HUDEP-2 (cell line): ENCODE measurements around the gene GRAPL.
"Not testable (repeated sequence)": the region's sequence is repeated elsewhere in the genome, so short reads cannot be mapped to it uniquely, and the experiment has no call there.

Source experiments
- DNase-seq, 76 experiments: peaks; one replicate each; lab custom pipeline; 2025; ENCODE audit not compliant: unreplicated experiment in 76 of 76; lab: John Stamatoyannopoulos, UW

The GRAPL gene

DNA sequence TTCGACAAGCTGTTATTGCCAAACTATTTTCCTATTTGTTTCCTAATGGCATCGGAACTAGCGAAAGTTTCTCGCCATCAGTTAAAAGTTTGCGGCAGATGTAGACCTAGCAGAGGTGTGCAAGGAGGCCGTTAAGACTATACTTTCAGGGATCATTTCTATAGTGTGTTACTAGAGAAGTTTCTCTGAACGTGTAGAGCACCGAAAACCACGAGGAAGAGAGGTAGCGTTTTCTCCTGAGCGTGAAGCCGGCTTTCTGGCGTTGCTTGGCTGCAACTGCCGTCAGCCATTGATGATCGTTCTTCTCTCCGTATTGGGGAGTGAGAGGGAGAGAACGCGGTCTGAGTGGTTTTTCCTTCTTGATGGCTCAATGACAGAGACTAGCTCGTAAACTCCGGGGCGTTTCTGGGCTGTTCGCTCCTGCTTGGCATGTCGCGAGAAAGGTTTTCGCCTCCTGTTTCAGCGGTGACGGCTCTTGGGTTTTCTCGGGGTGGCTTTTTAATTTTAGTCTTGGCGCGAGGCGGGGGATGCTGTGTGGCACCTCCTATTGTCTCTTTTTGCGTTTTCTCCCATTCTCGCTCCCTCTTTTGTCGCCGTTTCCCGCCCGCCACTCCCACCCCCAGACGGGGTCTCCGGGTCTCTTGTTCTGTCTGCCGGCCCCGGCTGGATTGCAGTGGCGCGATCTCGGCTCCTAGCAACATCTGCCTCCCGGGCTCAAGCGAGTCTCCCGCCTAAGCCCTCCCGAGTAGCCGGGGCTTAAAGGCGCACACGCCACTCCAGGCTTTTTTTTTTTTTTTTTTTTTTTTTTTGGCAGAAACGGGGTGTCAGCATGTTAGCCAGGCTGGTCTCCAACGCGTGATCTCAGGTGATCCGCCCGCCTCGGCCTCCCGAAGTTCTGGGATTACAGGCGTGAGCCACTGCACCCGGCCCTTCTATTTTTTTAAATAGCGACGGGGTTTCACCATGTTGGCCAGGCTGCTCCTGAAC lies 60.8 kb downstream of the GRAPL start:
- DNase-seq = not testable (repeated sequence)

DNA sequence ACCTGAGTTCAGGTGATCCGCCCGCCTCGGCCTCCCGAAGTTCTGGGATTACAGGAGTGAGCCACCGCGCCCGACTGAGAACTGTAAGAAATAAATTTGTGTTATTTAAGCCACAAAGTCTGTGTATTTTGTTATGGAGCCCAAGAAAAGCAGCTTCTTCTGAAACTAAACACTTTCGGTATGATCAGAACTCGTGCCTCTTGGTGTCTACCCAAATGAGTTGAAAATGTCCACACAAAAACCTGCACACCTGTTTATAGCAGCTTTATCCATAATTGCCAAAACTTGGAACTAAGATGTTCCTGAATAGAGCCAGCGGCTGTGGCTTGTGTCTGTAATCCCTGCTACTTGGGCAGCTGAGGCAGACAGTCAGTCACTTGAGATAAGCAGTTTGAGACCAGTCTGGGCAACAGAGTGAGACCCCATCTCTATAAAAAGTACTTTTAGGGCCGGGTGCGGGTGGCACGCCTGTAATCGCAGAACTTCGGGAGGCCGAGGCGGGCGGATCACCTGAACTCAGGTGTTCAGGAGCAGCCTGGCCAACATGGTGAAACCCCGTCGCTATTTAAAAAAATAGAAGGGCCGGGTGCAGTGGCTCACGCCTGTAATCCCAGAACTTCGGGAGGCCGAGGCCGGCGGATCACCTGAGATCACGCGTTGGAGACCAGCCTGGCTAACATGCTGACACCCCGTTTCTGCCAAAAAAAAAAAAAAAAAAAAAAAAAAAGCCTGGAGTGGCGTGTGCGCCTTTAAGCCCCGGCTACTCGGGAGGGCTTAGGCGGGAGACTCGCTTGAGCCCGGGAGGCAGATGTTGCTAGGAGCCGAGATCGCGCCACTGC lies 61.7 kb downstream of the GRAPL start:
- DNase-seq = not testable (repeated sequence)

DNA sequence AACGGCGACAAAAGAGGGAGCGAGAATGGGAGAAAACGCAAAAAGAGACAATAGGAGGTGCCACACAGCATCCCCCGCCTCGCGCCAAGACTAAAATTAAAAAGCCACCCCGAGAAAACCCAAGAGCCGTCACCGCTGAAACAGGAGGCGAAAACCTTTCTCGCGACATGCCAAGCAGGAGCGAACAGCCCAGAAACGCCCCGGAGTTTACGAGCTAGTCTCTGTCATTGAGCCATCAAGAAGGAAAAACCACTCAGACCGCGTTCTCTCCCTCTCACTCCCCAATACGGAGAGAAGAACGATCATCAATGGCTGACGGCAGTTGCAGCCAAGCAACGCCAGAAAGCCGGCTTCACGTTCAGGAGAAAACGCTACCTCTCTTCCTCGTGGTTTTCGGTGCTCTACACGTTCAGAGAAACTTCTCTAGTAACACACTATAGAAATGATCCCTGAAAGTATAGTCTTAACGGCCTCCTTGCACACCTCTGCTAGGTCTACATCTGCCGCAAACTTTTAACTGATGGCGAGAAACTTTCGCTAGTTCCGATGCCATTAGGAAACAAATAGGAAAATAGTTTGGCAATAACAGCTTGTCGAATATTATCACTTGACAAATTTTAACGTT lies 62.5 kb downstream of the GRAPL start:
- DNase-seq = not testable (repeated sequence)

- not testable (repeated sequence) for DNase-seq
These were observed 69.2 kb downstream of the GRAPL start for GRCh38 chr17:19196382-19197204.

GRCh38 chr17:19202448-19202847 lies 75.1 kb downstream of the GRAPL start:
- not testable (repeated sequence) for DNase-seq

- not testable (repeated sequence) for DNase-seq
These were observed 76.0 kb downstream of the GRAPL start for GRCh38 chr17:19203429-19203828.
